ENCODE measurements around the gene RETREG2.

GRCh38 chr2:219216535-219216915 is 38.5 kb downstream of the RETREG2 start:
- TF ChIP-seq CTCF (IDR thresholded peaks at IDR 0.05), result no peak
- no peak for TF ChIP-seq POLR2A (IDR thresholded peaks at IDR 0.05)
